HEK293T (cell line): ENCODE data around the gene SDHAF4.
A peak's percentile ranks its signal among the peaks of the same experiment; 100 is the strongest.

Experiments used
- CTCF ChIA-PET: fragments of 350-600 bp; formaldehyde crosslinking; extraction: SDS; loops from one replicate; lab custom pipeline; 2021; ENCODE audit warnings: antibody characterized with exemption, inconsistent platforms; lab: Yijun Ruan, JAX
- POLR2A ChIA-PET: fragments of 350-600 bp; formaldehyde crosslinking; extraction: SDS; loops from one replicate; lab custom pipeline; 2020; ENCODE audit warnings: antibody characterized with exemption, inconsistent platforms; lab: Yijun Ruan, JAX
- DNase-seq: peaks from one replicate; pipeline ENCODE4 v3.0.0; 2012; ENCODE audit warnings: mixed read lengths; ENCODE audit errors: extremely low spot score
- ARNT ChIP-seq: fragments of 450-650 bp; IDR thresholded peaks from 2 replicates; pipeline ENCODE4 v1.6.1; 2017; ENCODE audit warnings: mild to moderate bottlenecking
- BHLHE40 ChIP-seq: fragments of 450-650 bp; IDR thresholded peaks from 2 replicates; pipeline ENCODE4 v1.6.1; 2016; ENCODE audit warnings: mild to moderate bottlenecking, moderate library complexity, borderline replicate concordance
- CTBP1 ChIP-seq: fragments of 450-650 bp; IDR thresholded peaks from 2 replicates; pipeline ENCODE4 v1.6.1; 2016; ENCODE audit warnings: borderline replicate concordance
- ELF4 ChIP-seq: fragments of 450-650 bp; IDR thresholded peaks from 2 replicates; pipeline ENCODE4 v1.6.1; 2017; ENCODE audit warnings: antibody characterized with exemption
- FOXA1 ChIP-seq: fragments of 450-650 bp; IDR thresholded peaks from 2 replicates; pipeline ENCODE4 v1.6.1; 2016; ENCODE audit warnings: mild to moderate bottlenecking
- FOXK2 ChIP-seq: fragments of 450-650 bp; IDR thresholded peaks from 2 replicates; pipeline ENCODE4 v1.6.1; 2016; ENCODE audit warnings: mild to moderate bottlenecking
- FOXM1 ChIP-seq: fragments of 450-650 bp; IDR thresholded peaks from 2 replicates; pipeline ENCODE4 v1.6.1; 2017; ENCODE audit warnings: mild to moderate bottlenecking, borderline replicate concordance
- HDGF ChIP-seq: fragments of 450-650 bp; IDR thresholded peaks from 2 replicates; pipeline ENCODE4 v1.6.1; 2017; ENCODE audit warnings: antibody characterized with exemption, borderline replicate concordance
- L3MBTL2 ChIP-seq: fragments of 450-650 bp; conservative IDR thresholded peaks from 2 replicates; pipeline ENCODE4 v1.6.1; 2016; ENCODE audit warnings: mild to moderate bottlenecking
- LEF1 ChIP-seq: fragments of 450-650 bp; IDR thresholded peaks from 2 replicates; pipeline ENCODE4 v1.6.1; 2017; ENCODE audit warnings: mild to moderate bottlenecking, borderline replicate concordance
- NFRKB ChIP-seq: fragments of 450-650 bp; IDR thresholded peaks from 2 replicates; pipeline ENCODE4 v1.6.1; 2016; ENCODE audit warnings: mild to moderate bottlenecking, moderate library complexity
- SP1 ChIP-seq: fragments of 450-650 bp; IDR thresholded peaks from 2 replicates; pipeline ENCODE4 v1.6.1; 2017
- SUZ12 ChIP-seq: fragments of 450-650 bp; IDR thresholded peaks from 2 replicates; pipeline ENCODE4 v1.6.1; 2016; ENCODE audit warnings: mild to moderate bottlenecking
- TARDBP ChIP-seq: fragments of 450-650 bp; IDR thresholded peaks from 2 replicates; pipeline ENCODE4 v1.6.1; 2016
- ZNF384 ChIP-seq: fragments of 450-650 bp; IDR thresholded peaks from 2 replicates; pipeline ENCODE4 v1.6.1; 2016
- TF ChIP-seq, protein P1 (sequence below): fragments of 450-650 bp; IDR thresholded peaks from 2 replicates; pipeline ENCODE4 v1.6.1; 2016

Gene SDHAF4

DNA sequence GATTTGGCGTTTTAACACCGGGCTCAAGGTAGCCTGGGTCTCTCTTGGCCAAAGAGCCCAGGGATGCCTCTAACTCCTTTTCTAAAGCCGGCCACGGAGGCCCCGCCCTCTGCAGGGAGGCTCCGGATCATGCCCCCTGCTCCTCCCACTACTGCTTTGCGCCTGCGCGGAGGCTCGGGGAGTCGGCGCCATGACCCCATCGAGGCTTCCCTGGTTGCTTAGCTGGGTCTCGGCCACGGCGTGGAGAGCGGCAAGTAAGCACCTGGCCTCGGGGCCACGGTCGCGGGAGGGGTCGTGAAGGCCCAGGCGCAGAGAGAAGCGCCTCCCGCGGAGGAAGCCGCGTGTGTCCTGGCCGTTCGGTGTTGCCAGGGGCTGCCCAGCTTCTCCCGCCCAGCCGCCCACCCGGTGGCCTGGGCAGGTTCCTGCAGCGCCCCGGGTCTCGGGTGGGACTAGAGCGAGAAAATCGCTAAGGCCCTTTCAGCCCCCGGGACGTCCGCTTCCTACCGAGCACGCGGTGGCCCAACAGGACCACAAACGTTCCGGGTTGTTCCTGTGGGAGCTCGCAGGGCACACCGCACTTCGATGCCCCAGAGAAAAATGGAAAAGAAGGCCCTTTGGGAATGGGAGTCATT, at the start of gene SDHAF4:
Gene SDHAF4 (plus strand): TSS at position 180 of the 632 bp plus-strand sequence. CDS start 11 bp downstream, at position 191.
- no peak for TF ChIP-seq SUZ12
- TF ChIP-seq SP1: no peak
- no peak for TF ChIP-seq FOXA1
- peak; percentile 94 for TF ChIP-seq L3MBTL2
- no peak for TF ChIP-seq CTBP1
- no peak for TF ChIP-seq ARNT
- TF ChIP-seq BHLHE40: no peak
- TF ChIP-seq TARDBP: 0 out of 2 replicates have a peak, but pooled peaks have one; percentile 17
- TF ChIP-seq NFRKB: no peak
- no peak for TF ChIP-seq ZNF384
- TF ChIP-seq FOXK2: no peak
- 0 out of 2 replicates have a peak, but pooled peaks have one; percentile 20 for TF ChIP-seq ELF4
- no peak for TF ChIP-seq HDGF
- no peak for TF ChIP-seq FOXM1
- no peak for TF ChIP-seq LEF1
- TF ChIP-seq, protein P1, sequence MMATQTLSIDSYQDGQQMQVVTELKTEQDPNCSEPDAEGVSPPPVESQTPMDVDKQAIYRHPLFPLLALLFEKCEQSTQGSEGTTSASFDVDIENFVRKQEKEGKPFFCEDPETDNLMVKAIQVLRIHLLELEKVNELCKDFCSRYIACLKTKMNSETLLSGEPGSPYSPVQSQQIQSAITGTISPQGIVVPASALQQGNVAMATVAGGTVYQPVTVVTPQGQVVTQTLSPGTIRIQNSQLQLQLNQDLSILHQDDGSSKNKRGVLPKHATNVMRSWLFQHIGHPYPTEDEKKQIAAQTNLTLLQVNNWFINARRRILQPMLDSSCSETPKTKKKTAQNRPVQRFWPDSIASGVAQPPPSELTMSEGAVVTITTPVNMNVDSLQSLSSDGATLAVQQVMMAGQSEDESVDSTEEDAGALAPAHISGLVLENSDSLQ: no peak
- CTCF ChIA-PET: interaction anchor here (1.1 kb wide), 1 partner anchor 46 kb away, joined by 3 read pairs; no protein-coding TSS in a partner anchor
- DNase-seq: peak; percentile 97
- POLR2A ChIA-PET: interaction anchor here (0.6 to 2.2 kb wide), 9 partner anchors 8 to 178 kb away, joined by 3 to 12 read pairs (median 4); no protein-coding TSS in a partner anchor

DNA sequence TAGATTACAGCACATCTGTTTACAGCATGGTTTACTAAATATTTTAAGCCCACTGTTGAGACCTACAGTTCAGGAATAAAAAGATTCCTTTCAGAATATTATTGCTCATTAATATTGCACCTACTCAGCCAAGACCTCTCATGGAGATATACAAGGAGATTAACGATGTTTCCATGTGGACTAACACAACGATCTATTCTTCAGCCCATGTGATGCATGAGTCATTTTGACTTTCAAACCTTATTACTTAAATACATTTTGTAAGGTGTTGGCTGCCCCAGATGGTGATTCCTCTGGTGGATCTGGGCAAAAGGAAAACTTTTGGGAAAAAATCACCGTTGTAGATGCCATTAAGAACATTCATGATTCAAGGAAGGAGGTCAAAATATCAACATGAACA, 48.0 kb upstream of the SDHAF4 start:
- CTCF ChIA-PET: no interaction called here

DNA sequence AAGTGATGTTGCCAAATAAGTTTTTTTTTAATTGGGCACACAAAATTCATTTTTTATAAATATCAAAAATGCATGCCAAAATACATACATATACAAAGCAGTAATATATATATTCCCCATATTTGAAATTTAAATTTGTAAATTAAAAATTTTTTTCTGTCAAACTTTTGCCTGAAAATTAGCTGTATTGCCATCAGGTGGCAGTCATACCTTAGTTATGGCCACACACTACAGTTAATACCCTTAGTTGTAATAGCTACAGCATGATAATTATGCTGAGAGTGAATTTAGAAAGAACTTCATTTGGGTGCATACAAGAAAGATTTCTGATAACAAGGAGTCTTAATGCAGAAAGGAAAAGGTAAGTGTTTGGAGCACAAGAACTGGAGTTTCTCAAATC, 46.2 kb upstream of the SDHAF4 start:
- POLR2A ChIA-PET: no interaction called here
- TF ChIP-seq, protein P1: no peak
- TF ChIP-seq TARDBP: no peak
- no peak for TF ChIP-seq ZNF384
- no peak for TF ChIP-seq LEF1
- TF ChIP-seq BHLHE40: no peak
- TF ChIP-seq NFRKB: no peak
- TF ChIP-seq SUZ12: no peak
- no peak for TF ChIP-seq FOXK2
- no peak for TF ChIP-seq FOXM1
- no peak for TF ChIP-seq CTBP1
- TF ChIP-seq ARNT: no peak
- TF ChIP-seq HDGF: no peak
- no peak for TF ChIP-seq FOXA1
- no peak for TF ChIP-seq SP1
- TF ChIP-seq L3MBTL2: no peak
- no peak for TF ChIP-seq ELF4

More for the DNA sequence above, 48.0 kb upstream of the SDHAF4 start:
- TF ChIP-seq FOXM1: no peak
- TF ChIP-seq ZNF384: no peak
- TF ChIP-seq LEF1: no peak
- no peak for TF ChIP-seq FOXK2
- TF ChIP-seq TARDBP: no peak
- no peak for DNase-seq
- POLR2A ChIA-PET: no interaction called here

GRCh38 chr6:70524721-70525286, 41.9 kb upstream of the SDHAF4 start:
- ChIA-PET CTCF (interaction anchor here (0.8 kb wide), 1 partner anchor 32 kb away, joined by 3 read pairs; no protein-coding TSS in a partner anchor), POLR2A (no interaction called here)
- no peak for TF ChIP-seq FOXK2
- TF ChIP-seq ELF4: no peak
- TF ChIP-seq L3MBTL2: no peak
- TF ChIP-seq CTBP1: no peak
- TF ChIP-seq FOXM1: no peak
- no peak for TF ChIP-seq ZNF384
- TF ChIP-seq TARDBP: no peak
- TF ChIP-seq, protein P1: no peak
- no peak for TF ChIP-seq BHLHE40
- TF ChIP-seq HDGF: no peak
- no peak for TF ChIP-seq SP1
- TF ChIP-seq SUZ12: no peak
- TF ChIP-seq LEF1: no peak
- TF ChIP-seq FOXA1: no peak
- DNase-seq: no peak

More for the DNA sequence above, 46.2 kb upstream of the SDHAF4 start:
- CTCF ChIA-PET: interaction anchor here (0.6 to 1.7 kb wide), 3 partner anchors 45 to 166 kb away, joined by 3 to 17 read pairs (median 10); no protein-coding TSS in a partner anchor
- peak; percentile 20 for DNase-seq

GRCh38 chr6:70527071-70527737, 39.5 kb upstream of the SDHAF4 start:
- CTCF ChIA-PET: no interaction called here
- no peak for TF ChIP-seq BHLHE40
- no peak for TF ChIP-seq LEF1
- TF ChIP-seq ARNT: no peak
- TF ChIP-seq, protein P1: no peak
- no peak for TF ChIP-seq SUZ12
- no peak for TF ChIP-seq TARDBP
- no peak for TF ChIP-seq FOXA1
- TF ChIP-seq ZNF384: no peak
- no peak for TF ChIP-seq FOXK2
- POLR2A ChIA-PET: no interaction called here
- DNase-seq: no peak
